Liver (tissue), 9 donors: Measurements from ENCODE around the gene FGL2. TPM values are rescaled to one million over a fixed set of nuclear protein-coding genes. Genes with fewer than 3 reads are reported as not detected.

Experiments
- DNase-seq: peaks from one replicate; pipeline ENCODE4 v3.0.0-alpha.2; 2017; ENCODE audit warnings: low spot score
- H3K27ac ChIP-seq, 2 donors: one replicate each; pipeline ENCODE4 v1.7.0; 2013; ENCODE audit warnings: inconsistent platforms in 2 of 2, low read length in 2 of 2, control low read depth in 1 of 2, low read depth in 1 of 2, mild to moderate bottlenecking in 1 of 2
- H3K27me3 ChIP-seq, 4 donors: one replicate each; pipeline versions ENCODE4 v1.6.1 to v1.7.0; 2013; ENCODE audit warnings: low read length in 3 of 4, inconsistent platforms in 1 of 4, mild to moderate bottlenecking in 1 of 4, moderate library complexity in 1 of 4; ENCODE audit not compliant: control insufficient read depth in 4 of 4, insufficient read depth in 4 of 4
- H3K36me3 ChIP-seq, 4 donors: one replicate each; pipeline versions ENCODE4 v1.6.1 to v1.7.0; 2013; ENCODE audit warnings: low read length in 3 of 4, mild to moderate bottlenecking in 3 of 4, low read depth in 1 of 4, moderate library complexity in 1 of 4; ENCODE audit not compliant: control insufficient read depth in 4 of 4, insufficient read depth in 3 of 4
- H3K4me1 ChIP-seq, 4 donors: one replicate each; pipeline versions ENCODE4 v1.6.1 to v1.7.0; 2013; ENCODE audit warnings: low read length in 3 of 4, mild to moderate bottlenecking in 3 of 4, moderate library complexity in 1 of 4; ENCODE audit not compliant: control insufficient read depth in 4 of 4, insufficient read depth in 4 of 4
- H3K4me3 ChIP-seq, 3 donors: one replicate each; pipeline versions ENCODE4 v1.6.1 to v1.7.0; 2013; ENCODE audit warnings: low read length in 3 of 3, control low read depth in 1 of 3, low read depth in 1 of 3, mild to moderate bottlenecking in 1 of 3
- H3K9ac ChIP-seq, 2 donors: one replicate each; pipeline ENCODE4 v1.7.0; 2013; ENCODE audit warnings: low read length in 2 of 2, mild to moderate bottlenecking in 2 of 2, moderate library complexity in 2 of 2, control low read depth in 1 of 2, low read depth in 1 of 2
- H3K9me3 ChIP-seq, 4 donors: one replicate each; pipeline versions ENCODE4 v1.6.1 to v1.7.0; 2013; ENCODE audit warnings: low read length in 3 of 4; ENCODE audit not compliant: control insufficient read depth in 4 of 4
- ATF3 ChIP-seq: IDR thresholded peaks from 2 replicates; pipeline ENCODE4 v1.6.1; 2016; ENCODE audit warnings: antibody characterized with exemption
- EGR1 ChIP-seq, 2 donors: IDR thresholded peaks; 2 replicates each; pipeline ENCODE4 v1.6.1; 2016 to 2018; ENCODE audit warnings: antibody characterized with exemption in 2 of 2, low read depth in 2 of 2
- FOXA1 ChIP-seq: IDR thresholded peaks from 2 replicates; pipeline ENCODE4 v1.6.1; 2016; ENCODE audit warnings: antibody characterized with exemption
- FOXA2 ChIP-seq: IDR thresholded peaks from 2 replicates; pipeline ENCODE4 v1.6.1; 2016; ENCODE audit warnings: antibody characterized with exemption
- GABPA ChIP-seq, 2 donors: IDR thresholded peaks in 1 of 2; conservative IDR thresholded peaks in 1 of 2; 2 replicates each; pipeline ENCODE4 v1.6.1; 2016; ENCODE audit warnings: antibody characterized with exemption in 2 of 2, mild to moderate bottlenecking in 1 of 2, moderate library complexity in 1 of 2
- HNF4A ChIP-seq, 2 donors: conservative IDR thresholded peaks; 2 replicates each; pipeline ENCODE4 v1.6.1; 2016; ENCODE audit warnings: antibody characterized with exemption in 2 of 2, mild to moderate bottlenecking in 2 of 2
- HNF4G ChIP-seq: IDR thresholded peaks from 2 replicates; pipeline ENCODE4 v1.6.1; 2016; ENCODE audit warnings: antibody characterized with exemption
- JUND ChIP-seq, 2 donors: IDR thresholded peaks; 2 replicates each; pipeline ENCODE4 v1.6.1; 2016; ENCODE audit warnings: antibody characterized with exemption in 2 of 2
- NR2F2 ChIP-seq: IDR thresholded peaks from 2 replicates; pipeline ENCODE4 v1.6.1; 2016; ENCODE audit warnings: antibody characterized with exemption
- RAD21 ChIP-seq, 2 donors: IDR thresholded peaks; 2 replicates each; pipeline ENCODE4 v1.6.1; 2016; ENCODE audit warnings: antibody characterized with exemption in 2 of 2, mild to moderate bottlenecking in 2 of 2
- RXRA ChIP-seq, 2 donors: IDR thresholded peaks; 2 replicates each; pipeline ENCODE4 v1.6.1; 2017 to 2018; ENCODE audit warnings: antibody characterized with exemption in 2 of 2, mild to moderate bottlenecking in 1 of 2
- SP1 ChIP-seq: IDR thresholded peaks from 2 replicates; pipeline ENCODE4 v1.6.1; 2018; ENCODE audit warnings: antibody characterized with exemption, mild to moderate bottlenecking
- TAF1 ChIP-seq: conservative IDR thresholded peaks from 2 replicates; pipeline ENCODE4 v1.6.1; 2016; ENCODE audit warnings: antibody characterized with exemption, mild to moderate bottlenecking
- YY1 ChIP-seq: IDR thresholded peaks from 2 replicates; pipeline ENCODE4 v1.6.1; 2016; ENCODE audit warnings: antibody characterized with exemption, mild to moderate bottlenecking
- ZBTB33 ChIP-seq: IDR thresholded peaks from 2 replicates; pipeline ENCODE4 v1.6.1; 2016; ENCODE audit warnings: antibody characterized with exemption
- WGBS: extraction: QIAGEN DNeasy Blood & Tissue Kit; methylation state at CpG from one replicate; pipeline ENCODE4 v1.1.7; 2013; 5-methylcytosine and 5-hydroxymethylcytosine counted together
- polyA plus RNA-seq, 2 donors: library from polyadenylated mRNA; stranded (reverse) in 1 of 2; unstranded in 1 of 2; fragments of 200-250 nt in 1 of 2; fragments of >200 nt in 1 of 2; fragmentation: Nextera tagmentation in 1 of 2; extraction: Ambion mirVana in 1 of 2; gene quantifications; one replicate each; pipeline versions ENCODE4 v1.2.1 to v1.2.3, GENCODE V29; 2013 to 2015
- total RNA-seq, 2 donors: library from RNA; depleted of rRNA; stranded (reverse); fragments of >200 nt; gene quantifications; one replicate each; pipeline ENCODE4 v1.2.3, GENCODE V29; 2014
- TF ChIP-seq, protein P1 (sequence below): fragments of 150-350 bp; IDR thresholded peaks from 2 replicates; pipeline ENCODE4 v1.5.1; 2017; ENCODE audit warnings: improper control_type of control experiment, low read depth, low read length; ENCODE audit not compliant: missing input control
- TF ChIP-seq, protein P2 (sequence below): IDR thresholded peaks from 2 replicates; pipeline ENCODE4 v1.6.1; 2016; ENCODE audit warnings: antibody characterized with exemption
- TF ChIP-seq, protein P3 (sequence below): IDR thresholded peaks from 2 replicates; pipeline ENCODE4 v1.6.1; 2016; ENCODE audit warnings: antibody characterized with exemption, mild to moderate bottlenecking
- donor health status: healthy.
- donor health status: healthy.
- donor health status: healthy.
- donor health status: healthy.
- donor health status: healthy.

FGL2 gene
- total and polyA plus RNA-seq, 4 donors, result 2.7 to 21.7 (median 13.6) TPM

DNA sequence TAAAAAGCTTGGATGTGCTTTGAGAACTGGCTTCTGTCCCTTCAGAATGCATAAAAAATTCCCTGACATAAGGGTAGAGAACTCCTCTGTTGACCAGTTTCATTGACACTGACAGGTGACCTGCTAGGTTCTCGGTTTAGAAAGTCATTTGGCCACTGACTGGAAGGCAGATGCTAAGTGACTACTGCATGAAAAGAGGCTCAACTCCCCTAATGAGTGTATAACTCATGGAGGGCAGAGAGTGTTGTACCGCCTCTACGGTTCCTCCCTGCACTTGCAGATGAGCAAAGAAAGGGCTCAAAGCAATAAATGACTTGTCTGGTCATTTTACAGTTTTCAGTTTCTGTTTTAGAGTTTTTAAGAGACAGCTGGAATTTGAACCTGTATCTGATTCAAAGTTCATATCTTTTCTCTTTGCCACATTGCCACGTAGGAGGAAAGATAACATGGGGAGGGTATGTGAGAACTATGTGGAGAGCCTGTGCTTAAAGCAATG, 2.9 kb upstream of the FGL2 start:
- peak; percentile 30 for TF ChIP-seq YY1
- no peak for TF ChIP-seq ZBTB33
- TF ChIP-seq HNF4A (conservative IDR thresholded peaks at IDR 0.05), result peak; percentile 78 to 84
- TF ChIP-seq, protein P1, sequence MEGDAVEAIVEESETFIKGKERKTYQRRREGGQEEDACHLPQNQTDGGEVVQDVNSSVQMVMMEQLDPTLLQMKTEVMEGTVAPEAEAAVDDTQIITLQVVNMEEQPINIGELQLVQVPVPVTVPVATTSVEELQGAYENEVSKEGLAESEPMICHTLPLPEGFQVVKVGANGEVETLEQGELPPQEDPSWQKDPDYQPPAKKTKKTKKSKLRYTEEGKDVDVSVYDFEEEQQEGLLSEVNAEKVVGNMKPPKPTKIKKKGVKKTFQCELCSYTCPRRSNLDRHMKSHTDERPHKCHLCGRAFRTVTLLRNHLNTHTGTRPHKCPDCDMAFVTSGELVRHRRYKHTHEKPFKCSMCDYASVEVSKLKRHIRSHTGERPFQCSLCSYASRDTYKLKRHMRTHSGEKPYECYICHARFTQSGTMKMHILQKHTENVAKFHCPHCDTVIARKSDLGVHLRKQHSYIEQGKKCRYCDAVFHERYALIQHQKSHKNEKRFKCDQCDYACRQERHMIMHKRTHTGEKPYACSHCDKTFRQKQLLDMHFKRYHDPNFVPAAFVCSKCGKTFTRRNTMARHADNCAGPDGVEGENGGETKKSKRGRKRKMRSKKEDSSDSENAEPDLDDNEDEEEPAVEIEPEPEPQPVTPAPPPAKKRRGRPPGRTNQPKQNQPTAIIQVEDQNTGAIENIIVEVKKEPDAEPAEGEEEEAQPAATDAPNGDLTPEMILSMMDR, result peak; percentile 6
- TF ChIP-seq ATF3, result no peak
- TF ChIP-seq FOXA2, result no peak
- peak; percentile 49 for TF ChIP-seq SP1
- TF ChIP-seq TAF1, result no peak
- TF ChIP-seq RXRA (IDR thresholded peaks at IDR 0.05), result peak in 1 of 2 donors; percentile 58
- no peak for DNase-seq
- Histone ChIP-seq H3K4me3 (peak overlapping the region in 2 of 3 donors; percentile 27 to 34), H3K27me3 (no peaks in the 10 kb centered on the region), H3K27ac (peak overlapping the region; percentile 42 to 60), H3K36me3 (no peaks in the 10 kb centered on the region), H3K4me1 (peaks cover 1 to 16% (median 10%) of the 10 kb centered on the region in 4 donors), H3K9ac (peak overlapping the region in 1 of 2 donors; percentile 10), H3K9me3 (no peaks in the 10 kb centered on the region)
- WGBS, result 27% methylated on average over 4 of the region's 4 CpGs

DNA sequence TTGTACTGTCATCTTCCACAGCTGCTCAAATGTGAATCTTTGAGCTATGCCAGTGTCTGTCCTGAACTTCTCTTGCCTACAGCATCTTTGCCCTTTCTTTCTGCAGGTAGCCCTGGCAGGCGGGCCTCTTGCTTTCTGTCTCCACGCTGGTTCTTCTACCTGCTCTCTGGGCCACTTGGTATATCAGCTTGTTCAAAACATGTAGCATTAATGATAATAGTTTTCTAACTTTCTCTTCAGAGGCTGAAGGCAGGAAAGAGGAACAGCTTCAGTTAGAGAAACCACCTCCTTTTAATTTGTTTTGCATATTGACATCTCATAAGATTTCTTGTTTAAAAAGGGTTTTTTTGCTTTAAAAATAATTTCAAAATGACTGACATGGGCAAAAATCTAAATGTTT, 923 bp upstream of the FGL2 start:
- Histone ChIP-seq H3K4me3 (no peak overlapping the region), H3K9me3 (no peaks in the 10 kb centered on the region), H3K9ac (no peak overlapping the region), H3K36me3 (no peaks in the 10 kb centered on the region), H3K27ac (no peak overlapping the region), H3K27me3 (no peaks in the 10 kb centered on the region), H3K4me1 (peaks cover 1 to 16% (median 10%) of the 10 kb centered on the region in 4 donors)
- TF ChIP-seq NR2F2 (no peak), SP1 (no peak), RXRA (IDR thresholded peaks at IDR 0.05) (no peak), YY1 (no peak), HNF4G (no peak), FOXA1 (no peak), HNF4A (conservative IDR thresholded peaks at IDR 0.05) (no peak), FOXA2 (no peak), RAD21 (IDR thresholded peaks at IDR 0.05) (no peak), ZBTB33 (no peak), TAF1 (no peak), ATF3 (no peak), EGR1 (IDR thresholded peaks at IDR 0.05; ENCODE audit: low read depth in 2 of 2) (no peak), GABPA (IDR thresholded peaks at IDR 0.05 in 1 of 2, conservative IDR thresholded peaks at IDR 0.05 in 1 of 2) (no peak), JUND (IDR thresholded peaks at IDR 0.05) (no peak)
- TF ChIP-seq, protein P1, result no peak
- TF ChIP-seq, protein P2, sequence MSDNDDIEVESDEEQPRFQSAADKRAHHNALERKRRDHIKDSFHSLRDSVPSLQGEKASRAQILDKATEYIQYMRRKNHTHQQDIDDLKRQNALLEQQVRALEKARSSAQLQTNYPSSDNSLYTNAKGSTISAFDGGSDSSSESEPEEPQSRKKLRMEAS, result no peak
- TF ChIP-seq, protein P3, sequence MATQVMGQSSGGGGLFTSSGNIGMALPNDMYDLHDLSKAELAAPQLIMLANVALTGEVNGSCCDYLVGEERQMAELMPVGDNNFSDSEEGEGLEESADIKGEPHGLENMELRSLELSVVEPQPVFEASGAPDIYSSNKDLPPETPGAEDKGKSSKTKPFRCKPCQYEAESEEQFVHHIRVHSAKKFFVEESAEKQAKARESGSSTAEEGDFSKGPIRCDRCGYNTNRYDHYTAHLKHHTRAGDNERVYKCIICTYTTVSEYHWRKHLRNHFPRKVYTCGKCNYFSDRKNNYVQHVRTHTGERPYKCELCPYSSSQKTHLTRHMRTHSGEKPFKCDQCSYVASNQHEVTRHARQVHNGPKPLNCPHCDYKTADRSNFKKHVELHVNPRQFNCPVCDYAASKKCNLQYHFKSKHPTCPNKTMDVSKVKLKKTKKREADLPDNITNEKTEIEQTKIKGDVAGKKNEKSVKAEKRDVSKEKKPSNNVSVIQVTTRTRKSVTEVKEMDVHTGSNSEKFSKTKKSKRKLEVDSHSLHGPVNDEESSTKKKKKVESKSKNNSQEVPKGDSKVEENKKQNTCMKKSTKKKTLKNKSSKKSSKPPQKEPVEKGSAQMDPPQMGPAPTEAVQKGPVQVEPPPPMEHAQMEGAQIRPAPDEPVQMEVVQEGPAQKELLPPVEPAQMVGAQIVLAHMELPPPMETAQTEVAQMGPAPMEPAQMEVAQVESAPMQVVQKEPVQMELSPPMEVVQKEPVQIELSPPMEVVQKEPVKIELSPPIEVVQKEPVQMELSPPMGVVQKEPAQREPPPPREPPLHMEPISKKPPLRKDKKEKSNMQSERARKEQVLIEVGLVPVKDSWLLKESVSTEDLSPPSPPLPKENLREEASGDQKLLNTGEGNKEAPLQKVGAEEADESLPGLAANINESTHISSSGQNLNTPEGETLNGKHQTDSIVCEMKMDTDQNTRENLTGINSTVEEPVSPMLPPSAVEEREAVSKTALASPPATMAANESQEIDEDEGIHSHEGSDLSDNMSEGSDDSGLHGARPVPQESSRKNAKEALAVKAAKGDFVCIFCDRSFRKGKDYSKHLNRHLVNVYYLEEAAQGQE, result no peak
- WGBS, result 96% methylated on average over 2 of the region's 2 CpGs
- no peak for DNase-seq
